HEK293T (cell line): Measurements from ENCODE around the gene LINC01488.

Experiments used
- ARNT ChIP-seq: fragments of 450-650 bp; IDR thresholded peaks from 2 replicates; pipeline ENCODE4 v1.6.1; 2017; ENCODE audit warnings: mild to moderate bottlenecking
- BHLHE40 ChIP-seq: fragments of 450-650 bp; IDR thresholded peaks from 2 replicates; pipeline ENCODE4 v1.6.1; 2016; ENCODE audit warnings: mild to moderate bottlenecking, moderate library complexity, borderline replicate concordance
- CTBP1 ChIP-seq: fragments of 450-650 bp; IDR thresholded peaks from 2 replicates; pipeline ENCODE4 v1.6.1; 2016; ENCODE audit warnings: borderline replicate concordance
- ELF4 ChIP-seq: fragments of 450-650 bp; IDR thresholded peaks from 2 replicates; pipeline ENCODE4 v1.6.1; 2017; ENCODE audit warnings: antibody characterized with exemption
- FOXA1 ChIP-seq: fragments of 450-650 bp; IDR thresholded peaks from 2 replicates; pipeline ENCODE4 v1.6.1; 2016; ENCODE audit warnings: mild to moderate bottlenecking
- FOXK2 ChIP-seq: fragments of 450-650 bp; IDR thresholded peaks from 2 replicates; pipeline ENCODE4 v1.6.1; 2016; ENCODE audit warnings: mild to moderate bottlenecking
- FOXM1 ChIP-seq: fragments of 450-650 bp; IDR thresholded peaks from 2 replicates; pipeline ENCODE4 v1.6.1; 2017; ENCODE audit warnings: mild to moderate bottlenecking, borderline replicate concordance
- HDGF ChIP-seq: fragments of 450-650 bp; IDR thresholded peaks from 2 replicates; pipeline ENCODE4 v1.6.1; 2017; ENCODE audit warnings: antibody characterized with exemption, borderline replicate concordance
- L3MBTL2 ChIP-seq: fragments of 450-650 bp; conservative IDR thresholded peaks from 2 replicates; pipeline ENCODE4 v1.6.1; 2016; ENCODE audit warnings: mild to moderate bottlenecking
- NFRKB ChIP-seq: fragments of 450-650 bp; IDR thresholded peaks from 2 replicates; pipeline ENCODE4 v1.6.1; 2016; ENCODE audit warnings: mild to moderate bottlenecking, moderate library complexity
- SP1 ChIP-seq: fragments of 450-650 bp; IDR thresholded peaks from 2 replicates; pipeline ENCODE4 v1.6.1; 2017
- SUZ12 ChIP-seq: fragments of 450-650 bp; IDR thresholded peaks from 2 replicates; pipeline ENCODE4 v1.6.1; 2016; ENCODE audit warnings: mild to moderate bottlenecking
- ZNF384 ChIP-seq: fragments of 450-650 bp; IDR thresholded peaks from 2 replicates; pipeline ENCODE4 v1.6.1; 2016
- TF ChIP-seq, protein P1 (sequence below): fragments of 450-650 bp; IDR thresholded peaks from 2 replicates; pipeline ENCODE4 v1.6.1; 2016

- TF ChIP-seq CTBP1 (no peak), BHLHE40 (no peak), FOXM1 (no peak), FOXA1 (no peak), NFRKB (no peak), ELF4 (no peak), ZNF384 (no peak), SP1 (no peak), FOXK2 (no peak), L3MBTL2 (no peak), SUZ12 (no peak), HDGF (no peak), ARNT (no peak)
- TF ChIP-seq, protein P1, sequence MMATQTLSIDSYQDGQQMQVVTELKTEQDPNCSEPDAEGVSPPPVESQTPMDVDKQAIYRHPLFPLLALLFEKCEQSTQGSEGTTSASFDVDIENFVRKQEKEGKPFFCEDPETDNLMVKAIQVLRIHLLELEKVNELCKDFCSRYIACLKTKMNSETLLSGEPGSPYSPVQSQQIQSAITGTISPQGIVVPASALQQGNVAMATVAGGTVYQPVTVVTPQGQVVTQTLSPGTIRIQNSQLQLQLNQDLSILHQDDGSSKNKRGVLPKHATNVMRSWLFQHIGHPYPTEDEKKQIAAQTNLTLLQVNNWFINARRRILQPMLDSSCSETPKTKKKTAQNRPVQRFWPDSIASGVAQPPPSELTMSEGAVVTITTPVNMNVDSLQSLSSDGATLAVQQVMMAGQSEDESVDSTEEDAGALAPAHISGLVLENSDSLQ, result no peak
Measured at GRCh38 chr11:69541501-69542313, 60.2 kb downstream of the LINC01488 start.
